ENCODE results near the gene ANXA1. TPM values are rescaled to one million over a fixed set of nuclear protein-coding genes. Genes with fewer than 3 reads are reported as not detected.

Gene ANXA1
- total and polyA plus RNA-seq, 2 donors (not counting 3 experiments of a cell fraction or from before 2014, with no cell fraction given) = 403 to 525 TPM

- FAIRE-seq (no peak), DNase-seq (ENCODE audit: low read depth, low spot score) (no peak)
- no TSS peak for BruUV-seq (replicated peaks)
- POLR2A ChIA-PET = interaction anchor here (0.9 kb wide), 1 partner anchor 69 kb away, joined by 3 read pairs; no protein-coding TSS in a partner anchor
- intact Hi-C loops (cut with micrococcal nuclease) = no loop called here
- peaks cover 4% of the 10 kb centered on the region for H3K4me1 ChIP-seq (ENCODE audit: control insufficient read depth, extremely low read depth, insufficient read depth, low read length)
- H3K4me3 ChIP-seq (replicated peaks in 1 of 3; ENCODE audit: insufficient read depth in 1 of 3, low read depth in 1 of 3, low read length in 3 of 3) = no peak overlapping the region
- CTCF ChIA-PET = interaction anchor here (1.0 to 8.6 kb wide), 7 partner anchors 60 to 323 kb away, joined by 3 to 114 read pairs (median 4); no protein-coding TSS in a partner anchor
- H3K27me3 ChIP-seq (ENCODE audit: control insufficient read depth in 2 of 2, insufficient read depth in 2 of 2, low read length in 2 of 2) = no peaks in the 10 kb centered on the region
- no peak overlapping the region for H2AFZ ChIP-seq (ENCODE audit: low read depth, low read length)
- H3K36me3 ChIP-seq (ENCODE audit: control insufficient read depth in 2 of 2, extremely low read depth in 1 of 2, insufficient read depth in 2 of 2, low read length in 2 of 2) = no peaks in the 10 kb centered on the region
- H3K4me2 ChIP-seq (ENCODE audit: insufficient read depth, low read length) = no peak overlapping the region
- H3K9ac ChIP-seq (replicated peaks; ENCODE audit: extremely low read depth, insufficient read depth, low read length) = no peak overlapping the region
- dilution Hi-C loops (cut with MboI; ENCODE audit: extremely low pct_ligation_motif_present, low sequenced_read_pairs) = no loop called here
- no peaks in the 10 kb centered on the region for H4K20me1 ChIP-seq (replicated peaks; ENCODE audit: control insufficient read depth, extremely low read depth, insufficient read depth, low read length)
- no peak overlapping the region for H3K27ac ChIP-seq (ENCODE audit: insufficient read depth, low read depth, low read length)
- no peaks in the 10 kb centered on the region for H3K9me3 ChIP-seq (replicated peaks; ENCODE audit: control insufficient read depth, insufficient read depth, low read length)
- no peaks in the 10 kb centered on the region for H3K79me2 ChIP-seq (ENCODE audit: control insufficient read depth, insufficient read depth, low read length)
- TF ChIP-seq CTCF (IDR thresholded peaks at IDR 0.05; ENCODE audit: extremely low read depth in 1 of 2, insufficient read depth in 1 of 2, low read depth in 1 of 2, low read length in 2 of 2) (no peak), EZH2 (IDR thresholded peaks at IDR 0.05; ENCODE audit: borderline replicate concordance, low read depth, low read length, severe bottlenecking) (no peak), FOS (IDR thresholded peaks at IDR 0.05; ENCODE audit: borderline replicate concordance, insufficient read depth, low read length) (no peak)
- H3K9me1 ChIP-seq (replicated peaks; ENCODE audit: control insufficient read depth, extremely low read depth, insufficient read depth, low read length) = no peaks in the 10 kb centered on the region
Measured at GRCh38 chr9:73180403-73180802, 28.7 kb downstream of the ANXA1 start.

- H4K20me1 ChIP-seq (replicated peaks; ENCODE audit: control insufficient read depth, extremely low read depth, insufficient read depth, low read length) = no peaks in the 10 kb centered on the region
- DNase-seq (ENCODE audit: low read depth, low spot score) = no peak
- dilution Hi-C loops (cut with MboI; ENCODE audit: extremely low pct_ligation_motif_present, low sequenced_read_pairs) = no loop called here
- H3K27me3 ChIP-seq (ENCODE audit: control insufficient read depth in 2 of 2, insufficient read depth in 2 of 2, low read length in 2 of 2) = no peaks in the 10 kb centered on the region
- intact Hi-C loops (cut with micrococcal nuclease) = no loop called here
- no peaks in the 10 kb centered on the region for H3K9me3 ChIP-seq (replicated peaks; ENCODE audit: control insufficient read depth, insufficient read depth, low read length)
- no peak overlapping the region for H2AFZ ChIP-seq (ENCODE audit: low read depth, low read length)
- no peaks in the 10 kb centered on the region for H3K36me3 ChIP-seq (ENCODE audit: control insufficient read depth in 2 of 2, extremely low read depth in 1 of 2, insufficient read depth in 2 of 2, low read length in 2 of 2)
- no peak overlapping the region for H3K27ac ChIP-seq (ENCODE audit: insufficient read depth, low read depth, low read length)
- no peaks in the 10 kb centered on the region for H3K4me1 ChIP-seq (ENCODE audit: control insufficient read depth, extremely low read depth, insufficient read depth, low read length)
- CTCF ChIA-PET = interaction anchor here (0.9 to 8.6 kb wide), 5 partner anchors 16 to 902 kb away, joined by 3 to 114 read pairs (median 10); no protein-coding TSS in a partner anchor
- POLR2A ChIA-PET = no interaction called here
- TF ChIP-seq POLR2A (IDR thresholded peaks at IDR 0.05; ENCODE audit: low read depth, low read length) (no peak), JUN (IDR thresholded peaks at IDR 0.05; ENCODE audit: borderline replicate concordance, insufficient read depth, insufficient read length, low read depth) (no peak), EZH2 (IDR thresholded peaks at IDR 0.05; ENCODE audit: borderline replicate concordance, low read depth, low read length, severe bottlenecking) (no peak), FOS (IDR thresholded peaks at IDR 0.05; ENCODE audit: borderline replicate concordance, insufficient read depth, low read length) (no peak), CTCF (IDR thresholded peaks at IDR 0.05; ENCODE audit: extremely low read depth in 1 of 2, insufficient read depth in 1 of 2, low read depth in 1 of 2, low read length in 2 of 2) (no peak), POLR2AphosphoS5 (IDR thresholded peaks at IDR 0.05; ENCODE audit: insufficient read depth, low read depth, low read length) (no peak), GATA2 (IDR thresholded peaks at IDR 0.05; ENCODE audit: insufficient read depth, insufficient read length, low read depth, low read length) (no peak), MAX (IDR thresholded peaks at IDR 0.05; ENCODE audit: insufficient read depth, insufficient read length) (no peak), MYC (IDR thresholded peaks at IDR 0.05; ENCODE audit: low read depth, low read length) (no peak)
- no peak overlapping the region for H3K9ac ChIP-seq (replicated peaks; ENCODE audit: extremely low read depth, insufficient read depth, low read length)
- no peak overlapping the region for H3K4me2 ChIP-seq (ENCODE audit: insufficient read depth, low read length)
- FAIRE-seq = no peak
- H3K79me2 ChIP-seq (ENCODE audit: control insufficient read depth, insufficient read depth, low read length) = no peaks in the 10 kb centered on the region
- no TSS peak for BruUV-seq (replicated peaks)
- no peaks in the 10 kb centered on the region for H3K9me1 ChIP-seq (replicated peaks; ENCODE audit: control insufficient read depth, extremely low read depth, insufficient read depth, low read length)
- no peak overlapping the region for H3K4me3 ChIP-seq (replicated peaks in 1 of 3; ENCODE audit: insufficient read depth in 1 of 3, low read depth in 1 of 3, low read length in 3 of 3)
Measured at GRCh38 chr9:73182928-73183327, 31.3 kb downstream of the ANXA1 start.
